ENCODE measurements around the gene ZNF222. TPM values are rescaled to one million over a fixed set of nuclear protein-coding genes. Genes with fewer than 3 reads are reported as not detected.

ZNF222 gene
- total RNA-seq, 1 donor from 2014 or later, result 6.0 TPM

GRCh38 chr19:44005973-44006372, 19.2 kb upstream of the ZNF222 start:
- DNase-seq (no peak), ATAC-seq (ENCODE audit: low read depth) (no peak)
- TF ChIP-seq CTCF (IDR thresholded peaks at IDR 0.05), result no peak
- H3K4me3 Mint-ChIP-seq, result no peak overlapping the region
- no peaks in the 10 kb centered on the region for H3K27me3 Mint-ChIP-seq
- intact Hi-C loops (cut with micrococcal nuclease), result no loop called here
- H3K4me1 Mint-ChIP-seq, result peaks cover 17% of the 10 kb centered on the region
- peaks cover 36% of the 10 kb centered on the region for H3K9me3 Mint-ChIP-seq
- peaks cover 69% of the 10 kb centered on the region for H3K36me3 Mint-ChIP-seq (ENCODE audit: low read depth)
- H3K27ac Mint-ChIP-seq, result no peak overlapping the region
- POLR2A ChIA-PET, result no interaction called here
- CTCF ChIA-PET, result no interaction called here

- intact Hi-C loops (cut with micrococcal nuclease), result no loop called here
- ATAC-seq (ENCODE audit: low read depth), result no peak
- H3K4me1 Mint-ChIP-seq, result peaks cover 10% of the 10 kb centered on the region
- ChIA-PET POLR2A (no interaction called here), CTCF (no interaction called here)
- H3K4me3 Mint-ChIP-seq, result no peak overlapping the region
- TF ChIP-seq CTCF (IDR thresholded peaks at IDR 0.05), result no peak
- peaks cover 80% of the 10 kb centered on the region for H3K36me3 Mint-ChIP-seq (ENCODE audit: low read depth)
- no peaks in the 10 kb centered on the region for H3K27me3 Mint-ChIP-seq
- H3K27ac Mint-ChIP-seq, result no peak overlapping the region
- peaks cover 47% of the 10 kb centered on the region for H3K9me3 Mint-ChIP-seq
- DNase-seq, result no peak
Measured at GRCh38 chr19:44007473-44007872, 17.7 kb upstream of the ZNF222 start.

DNA sequence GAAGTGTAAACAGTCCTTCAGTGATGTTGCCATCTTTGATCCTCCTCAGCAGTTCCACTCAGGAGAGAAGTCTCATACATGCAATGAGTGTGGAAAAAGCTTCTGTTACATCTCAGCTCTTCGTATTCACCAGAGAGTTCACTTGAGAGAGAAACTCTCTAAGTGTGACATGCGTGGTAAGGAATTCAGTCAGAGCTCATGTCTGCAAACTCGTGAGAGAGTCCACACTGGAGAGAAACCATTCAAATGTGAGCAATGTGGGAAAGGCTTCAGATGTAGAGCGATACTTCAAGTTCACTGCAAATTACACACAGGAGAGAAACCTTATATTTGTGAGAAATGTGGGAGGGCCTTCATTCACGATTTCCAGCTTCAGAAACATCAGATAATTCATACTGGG, 14.7 kb upstream of the ZNF222 start:
- Mint-ChIP-seq H3K4me3 (no peak overlapping the region), H3K36me3 (ENCODE audit: low read depth) (peaks cover 83% of the 10 kb centered on the region), H3K4me1 (no peaks in the 10 kb centered on the region), H3K27ac (no peak overlapping the region), H3K9me3 (peaks cover 66% of the 10 kb centered on the region), H3K27me3 (no peaks in the 10 kb centered on the region)
- DNase-seq, result no peak
- intact Hi-C loops (cut with micrococcal nuclease), result no loop called here
- ChIA-PET CTCF (no interaction called here), POLR2A (no interaction called here)
- no peak for ATAC-seq (ENCODE audit: low read depth)
- TF ChIP-seq CTCF (IDR thresholded peaks at IDR 0.05), result no peak

DNA sequence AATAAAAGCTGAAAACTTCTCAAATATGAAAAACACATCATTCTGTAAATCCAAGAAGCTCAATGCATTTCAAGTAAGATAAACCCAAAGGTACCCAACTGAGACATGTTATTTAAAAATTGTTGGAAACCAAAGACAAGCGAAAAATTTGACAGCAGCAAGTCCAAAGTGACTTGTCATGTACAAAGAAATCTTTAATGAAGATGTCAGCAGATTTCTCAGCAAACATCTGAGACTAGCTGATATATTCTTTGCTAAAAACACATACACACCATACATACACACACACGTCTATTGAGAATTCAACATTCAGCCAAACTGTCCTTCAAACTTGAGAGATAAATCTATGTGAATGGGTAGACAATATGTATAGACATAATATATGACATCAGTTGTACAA, 5.7 kb upstream of the ZNF222 start:
- ChIA-PET POLR2A (no interaction called here), CTCF (no interaction called here)
- intact Hi-C loops (cut with micrococcal nuclease), result no loop called here
- H3K36me3 Mint-ChIP-seq (ENCODE audit: low read depth), result peaks cover 2% of the 10 kb centered on the region
- DNase-seq (no peak), ATAC-seq (ENCODE audit: low read depth) (no peak)
- no peak overlapping the region for H3K27ac Mint-ChIP-seq
- no peaks in the 10 kb centered on the region for H3K4me1 Mint-ChIP-seq
- H3K27me3 Mint-ChIP-seq, result peaks cover 19% of the 10 kb centered on the region
- no peak overlapping the region for H3K4me3 Mint-ChIP-seq
- peaks cover 46% of the 10 kb centered on the region for H3K9me3 Mint-ChIP-seq
- no peak for TF ChIP-seq CTCF (IDR thresholded peaks at IDR 0.05)

GRCh38 chr19:44021221-44021620, 4.0 kb upstream of the ZNF222 start:
- H3K27me3 Mint-ChIP-seq, result peaks cover 19% of the 10 kb centered on the region
- H3K36me3 Mint-ChIP-seq (ENCODE audit: low read depth), result peaks cover 11% of the 10 kb centered on the region
- peaks cover 41% of the 10 kb centered on the region for H3K9me3 Mint-ChIP-seq
- intact Hi-C loops (cut with micrococcal nuclease), result no loop called here
- no peak for TF ChIP-seq CTCF (IDR thresholded peaks at IDR 0.05)
- peaks cover 17% of the 10 kb centered on the region for H3K4me1 Mint-ChIP-seq
- CTCF ChIA-PET, result no interaction called here
- POLR2A ChIA-PET, result no interaction called here
- H3K27ac Mint-ChIP-seq, result no peak overlapping the region
- ATAC-seq (ENCODE audit: low read depth), result no peak
- DNase-seq, result no peak
- no peak overlapping the region for H3K4me3 Mint-ChIP-seq

Measured in activated B cell treated with CpG ODN at 0.5 μM for 24 hours (primary cell).